ENCODE data around the gene SLC16A5.
A peak's percentile ranks its signal among the peaks of the same experiment; 100 is the strongest.

Gene SLC16A5

DNA sequence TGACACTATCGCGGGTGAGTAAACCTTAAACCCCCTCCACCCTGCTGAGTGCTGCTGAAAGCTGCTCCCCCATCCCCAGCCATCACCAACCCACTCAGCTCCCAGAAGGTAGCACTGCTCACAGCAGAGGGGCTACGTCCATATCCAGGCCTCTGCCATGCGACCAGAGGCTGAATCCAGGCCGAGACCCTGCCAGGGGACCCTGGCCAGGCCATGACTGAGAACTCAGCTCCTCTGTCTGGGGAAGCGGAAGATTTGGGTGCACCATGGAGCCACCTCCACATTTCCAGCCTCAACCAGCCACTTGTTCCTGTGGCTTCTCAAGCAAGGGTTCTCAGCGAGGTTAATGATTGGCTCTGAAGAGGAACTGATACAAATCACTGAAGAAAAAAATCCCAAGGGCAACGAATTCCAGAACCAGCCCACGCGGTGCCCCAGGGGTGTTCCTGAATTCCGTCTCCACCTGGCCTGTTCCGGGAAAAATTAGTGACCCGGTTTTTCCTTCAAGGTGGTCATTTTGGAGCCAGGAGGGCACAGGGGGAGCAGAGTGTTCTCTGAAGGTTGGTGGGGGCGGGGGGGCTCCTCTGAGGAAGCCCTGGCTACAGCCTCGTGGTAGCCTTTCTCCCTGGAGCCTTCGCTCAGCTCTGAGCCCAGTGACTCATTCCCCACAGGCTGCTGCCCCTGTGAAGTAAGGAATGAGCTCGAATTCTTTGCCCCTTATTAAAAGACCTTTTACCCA, 9.3 kb upstream of the SLC16A5 start:
- TF ChIP-seq, protein P1, sequence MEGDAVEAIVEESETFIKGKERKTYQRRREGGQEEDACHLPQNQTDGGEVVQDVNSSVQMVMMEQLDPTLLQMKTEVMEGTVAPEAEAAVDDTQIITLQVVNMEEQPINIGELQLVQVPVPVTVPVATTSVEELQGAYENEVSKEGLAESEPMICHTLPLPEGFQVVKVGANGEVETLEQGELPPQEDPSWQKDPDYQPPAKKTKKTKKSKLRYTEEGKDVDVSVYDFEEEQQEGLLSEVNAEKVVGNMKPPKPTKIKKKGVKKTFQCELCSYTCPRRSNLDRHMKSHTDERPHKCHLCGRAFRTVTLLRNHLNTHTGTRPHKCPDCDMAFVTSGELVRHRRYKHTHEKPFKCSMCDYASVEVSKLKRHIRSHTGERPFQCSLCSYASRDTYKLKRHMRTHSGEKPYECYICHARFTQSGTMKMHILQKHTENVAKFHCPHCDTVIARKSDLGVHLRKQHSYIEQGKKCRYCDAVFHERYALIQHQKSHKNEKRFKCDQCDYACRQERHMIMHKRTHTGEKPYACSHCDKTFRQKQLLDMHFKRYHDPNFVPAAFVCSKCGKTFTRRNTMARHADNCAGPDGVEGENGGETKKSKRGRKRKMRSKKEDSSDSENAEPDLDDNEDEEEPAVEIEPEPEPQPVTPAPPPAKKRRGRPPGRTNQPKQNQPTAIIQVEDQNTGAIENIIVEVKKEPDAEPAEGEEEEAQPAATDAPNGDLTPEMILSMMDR (IDR thresholded peaks at IDR 0.05; ENCODE audit: insufficient read depth, low read length, poor library complexity, severe bottlenecking) = no peak
- H3K4me3 ChIP-seq (replicated peaks; ENCODE audit: low read depth, low read length) = no peak overlapping the region
- peak; percentile 56 for DNase-seq (ENCODE audit: extremely low read depth, insufficient read length)

DNA sequence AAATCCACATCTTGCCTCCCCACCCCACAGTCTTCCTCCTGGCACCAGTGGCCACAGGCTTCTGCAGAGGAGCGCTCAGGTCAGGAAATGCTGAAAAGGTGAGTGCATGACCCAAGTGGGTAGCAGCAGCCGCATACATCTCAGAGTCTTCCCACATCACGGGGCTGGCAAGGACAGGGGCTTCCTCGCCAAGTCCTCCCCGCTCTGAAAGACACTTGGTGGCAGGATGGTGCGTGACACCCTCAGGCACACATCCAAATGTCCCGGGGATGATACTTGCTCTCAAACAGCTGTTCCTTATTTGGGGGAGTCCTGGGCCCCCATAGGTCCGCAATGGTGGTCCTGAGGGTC, 8.8 kb upstream of the SLC16A5 start:
- H3K27me3 ChIP-seq (replicated peaks; ENCODE audit: control insufficient read depth, insufficient read depth, low read length) = no peaks in the 10 kb centered on the region
- TF ChIP-seq, protein P1 (IDR thresholded peaks at IDR 0.05; ENCODE audit: insufficient read depth, low read length, poor library complexity, severe bottlenecking) = no peak
- DNase-seq (ENCODE audit: extremely low read depth, insufficient read length) = no peak
- no peaks in the 10 kb centered on the region for H3K36me3 ChIP-seq (ENCODE audit: control insufficient read depth, insufficient read depth, low read length)
- H3K4me3 ChIP-seq (replicated peaks; ENCODE audit: low read depth, low read length) = no peak overlapping the region

More for the DNA sequence above, 9.3 kb upstream of the SLC16A5 start:
- H3K27me3 ChIP-seq (replicated peaks; ENCODE audit: control insufficient read depth, insufficient read depth, low read length) = no peaks in the 10 kb centered on the region
- no peaks in the 10 kb centered on the region for H3K36me3 ChIP-seq (ENCODE audit: control insufficient read depth, insufficient read depth, low read length)

DNA sequence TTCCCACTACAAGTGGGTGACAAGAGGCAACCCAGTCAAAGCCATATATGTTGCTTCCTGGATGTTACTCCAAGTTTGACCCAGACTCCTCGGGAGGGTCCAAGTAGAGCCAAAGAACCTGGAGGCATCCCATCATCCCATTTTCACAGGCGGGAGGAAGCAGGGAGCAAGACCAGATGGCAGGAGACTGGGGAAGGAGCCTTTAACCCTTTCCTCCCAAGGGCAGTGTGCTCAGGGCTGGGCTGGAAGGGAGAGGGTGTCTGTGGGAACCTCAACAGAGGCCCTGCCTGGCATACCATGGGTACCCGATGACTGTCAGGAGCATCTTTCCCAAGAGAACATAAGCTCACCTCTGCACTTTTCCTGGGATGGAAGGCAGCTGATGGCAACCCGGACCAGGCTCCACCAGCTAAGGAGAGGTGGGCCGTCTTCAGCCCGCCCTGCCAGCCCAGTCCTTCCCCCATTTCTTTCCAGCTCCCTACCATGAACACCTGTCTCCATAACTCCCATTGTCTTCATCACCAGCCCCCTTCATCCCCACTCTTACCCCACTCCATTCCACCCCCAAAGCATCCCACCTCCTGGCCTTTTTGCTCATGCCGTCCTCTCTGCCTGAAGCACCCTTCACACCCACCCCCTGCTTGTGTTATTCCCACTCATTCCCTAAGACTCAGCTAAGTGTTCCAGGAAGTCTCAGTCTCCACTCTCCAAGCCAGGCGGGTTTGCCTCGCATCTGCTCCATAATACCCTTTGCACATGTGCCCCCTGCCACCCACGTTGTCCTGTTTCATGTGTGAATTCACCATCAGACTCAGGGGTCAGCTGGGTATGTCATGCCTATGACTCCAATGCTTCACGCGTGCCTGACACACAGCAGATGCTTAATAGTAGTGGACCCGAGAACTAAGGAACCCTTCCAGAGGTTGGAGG, 5.9 kb upstream of the SLC16A5 start:
- TF ChIP-seq, protein P1 (IDR thresholded peaks at IDR 0.05; ENCODE audit: insufficient read depth, low read length, poor library complexity, severe bottlenecking) = no peak
- no peaks in the 10 kb centered on the region for H3K36me3 ChIP-seq (ENCODE audit: control insufficient read depth, insufficient read depth, low read length)
- no peak for DNase-seq (ENCODE audit: extremely low read depth, insufficient read length)
- no peak overlapping the region for H3K4me3 ChIP-seq (replicated peaks; ENCODE audit: low read depth, low read length)
- no peaks in the 10 kb centered on the region for H3K27me3 ChIP-seq (replicated peaks; ENCODE audit: control insufficient read depth, insufficient read depth, low read length)

DNA sequence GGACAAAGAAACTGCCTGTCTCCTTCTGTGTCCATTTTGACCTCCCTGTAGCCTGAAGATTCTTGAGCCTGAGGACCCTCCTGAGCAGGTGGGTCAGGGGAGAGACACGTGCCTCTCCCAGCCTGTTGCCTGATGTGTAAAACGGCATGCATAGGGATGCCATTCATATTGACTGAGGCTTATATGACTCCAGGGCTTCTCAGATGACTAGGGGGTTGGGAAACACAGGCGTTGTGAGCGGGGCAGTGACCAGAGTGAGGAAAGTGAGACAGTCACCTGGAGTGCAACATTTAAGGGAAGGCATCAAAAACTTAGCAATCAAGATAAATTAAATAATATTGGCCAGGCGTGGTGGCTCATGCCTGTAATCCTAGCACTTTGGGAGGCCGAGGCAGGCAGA, 5.1 kb upstream of the SLC16A5 start:
- H3K4me3 ChIP-seq (replicated peaks; ENCODE audit: low read depth, low read length) = no peak overlapping the region
- TF ChIP-seq, protein P1 (IDR thresholded peaks at IDR 0.05; ENCODE audit: insufficient read depth, low read length, poor library complexity, severe bottlenecking) = no peak
- no peaks in the 10 kb centered on the region for H3K27me3 ChIP-seq (replicated peaks; ENCODE audit: control insufficient read depth, insufficient read depth, low read length)
- DNase-seq (ENCODE audit: extremely low read depth, insufficient read length) = no peak
- no peaks in the 10 kb centered on the region for H3K36me3 ChIP-seq (ENCODE audit: control insufficient read depth, insufficient read depth, low read length)

DNA sequence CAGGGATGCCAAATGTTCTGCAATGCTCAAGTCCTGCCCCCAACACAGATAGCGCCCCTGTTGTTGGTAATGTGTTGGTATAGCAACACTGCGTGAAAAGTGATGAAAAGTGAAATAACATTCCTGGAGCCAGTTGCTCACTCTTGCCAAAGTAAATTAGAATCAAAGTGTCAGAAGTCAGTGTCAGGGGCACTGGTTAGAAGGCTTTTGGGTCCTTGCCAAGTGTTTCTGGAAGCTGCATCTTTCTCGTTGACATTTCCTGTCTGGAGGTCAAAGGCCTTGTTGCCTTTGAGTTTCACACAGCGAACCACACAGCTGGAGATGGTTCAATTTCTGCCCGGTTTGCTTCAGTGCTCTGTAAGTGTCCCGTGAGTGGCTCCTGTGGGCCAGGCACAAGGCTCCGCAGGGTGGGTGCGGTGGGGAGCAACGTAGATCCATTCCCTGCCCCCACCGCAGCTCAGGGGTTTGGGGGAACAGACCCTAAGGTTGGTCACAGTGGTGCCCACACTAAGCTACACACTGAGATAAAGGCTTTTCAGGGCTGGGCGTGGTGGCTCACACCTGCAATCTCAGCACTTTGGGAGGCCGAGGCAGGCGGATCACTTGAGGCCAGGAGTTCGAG, 3.6 kb upstream of the SLC16A5 start:
- Histone ChIP-seq H3K36me3 (ENCODE audit: control insufficient read depth, insufficient read depth, low read length) (no peaks in the 10 kb centered on the region), H3K27me3 (replicated peaks; ENCODE audit: control insufficient read depth, insufficient read depth, low read length) (no peaks in the 10 kb centered on the region; the same call in 1 of the 2 replicates), H3K4me3 (replicated peaks; ENCODE audit: low read depth, low read length) (no peak overlapping the region)
- TF ChIP-seq, protein P1 (IDR thresholded peaks at IDR 0.05; ENCODE audit: insufficient read depth, low read length, poor library complexity, severe bottlenecking) = no peak
- DNase-seq (ENCODE audit: extremely low read depth, insufficient read length) = no peak
